GM10248 (cell line): ENCODE results near the gene VSIG10.
A peak's percentile ranks its signal among the peaks of the same experiment; 100 is the strongest.

Source experiments
- CTCF ChIA-PET: fragments of 300-600 bp; sonication (Branson Sonifier 250); formaldehyde crosslinking; extraction: SDS; loops from one replicate; lab custom pipeline; 2021; ENCODE audit warnings: antibody characterized with exemption; lab: Yijun Ruan, JAX
- POLR2A ChIA-PET: fragments of 350-650 bp; sonication (Branson Sonifier 250); formaldehyde crosslinking; extraction: SDS; loops from one replicate; lab custom pipeline; 2020; ENCODE audit warnings: antibody characterized with exemption; lab: Yijun Ruan, JAX
- DNase-seq: peaks from one replicate; pipeline ENCODE4 v3.0.0; 2012; ENCODE audit errors: extremely low spot score
- TF ChIP-seq, protein P1 (sequence below): IDR thresholded peaks from 2 replicates; pipeline ENCODE4 v1.5.1; 2012; ENCODE audit warnings: mild to moderate bottlenecking, low read depth; ENCODE audit errors: extremely low read depth, missing control alignments, control extremely low read depth

Gene VSIG10

DNA sequence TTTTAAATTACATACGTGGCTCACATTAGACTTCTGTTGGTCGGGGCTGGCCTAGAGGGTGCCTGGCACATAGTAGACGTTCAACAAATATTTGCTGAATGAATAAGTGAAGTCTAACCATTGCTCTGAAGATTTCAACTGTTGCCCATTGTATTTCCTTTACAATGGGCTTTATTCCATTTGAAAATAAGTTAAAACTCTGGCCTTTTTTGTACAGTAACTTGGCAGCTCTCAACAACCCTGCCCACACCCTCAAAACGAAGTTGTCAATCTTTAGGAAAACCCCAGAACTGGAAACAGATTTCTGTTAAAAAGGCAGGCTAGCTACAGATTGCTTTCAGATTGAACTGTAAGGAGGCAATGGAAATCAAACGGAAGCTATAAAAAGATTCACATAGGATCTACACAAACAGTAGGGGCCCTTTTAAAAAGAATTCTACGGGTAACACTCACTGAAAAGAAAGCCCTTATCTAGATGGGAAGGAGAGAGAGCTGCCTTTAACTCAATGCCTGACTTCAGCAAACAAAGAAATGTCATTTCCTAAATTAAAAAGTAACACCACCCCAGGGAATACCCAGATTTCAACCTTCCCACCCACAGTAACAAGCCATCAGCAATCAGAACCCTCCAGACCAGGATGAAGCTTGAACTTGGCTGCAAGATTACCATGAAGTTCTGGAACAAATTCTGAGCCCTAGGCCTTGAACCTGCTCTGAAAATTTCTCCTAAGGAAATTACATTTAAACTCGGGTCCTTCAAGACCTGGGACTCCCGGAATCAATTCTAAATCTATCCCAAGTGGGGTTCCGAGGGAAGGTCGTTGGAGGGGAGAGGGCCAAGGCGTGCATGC lies 44.2 kb downstream of the VSIG10 start:
- CTCF ChIA-PET: interaction anchor here (1.2 to 3.7 kb wide), 3 partner anchors 9 to 317 kb away, joined by 4 to 18 read pairs (median 7); partner anchors contain the start of gene SUDS3
- DNase-seq: no peak
- TF ChIP-seq, protein P1, sequence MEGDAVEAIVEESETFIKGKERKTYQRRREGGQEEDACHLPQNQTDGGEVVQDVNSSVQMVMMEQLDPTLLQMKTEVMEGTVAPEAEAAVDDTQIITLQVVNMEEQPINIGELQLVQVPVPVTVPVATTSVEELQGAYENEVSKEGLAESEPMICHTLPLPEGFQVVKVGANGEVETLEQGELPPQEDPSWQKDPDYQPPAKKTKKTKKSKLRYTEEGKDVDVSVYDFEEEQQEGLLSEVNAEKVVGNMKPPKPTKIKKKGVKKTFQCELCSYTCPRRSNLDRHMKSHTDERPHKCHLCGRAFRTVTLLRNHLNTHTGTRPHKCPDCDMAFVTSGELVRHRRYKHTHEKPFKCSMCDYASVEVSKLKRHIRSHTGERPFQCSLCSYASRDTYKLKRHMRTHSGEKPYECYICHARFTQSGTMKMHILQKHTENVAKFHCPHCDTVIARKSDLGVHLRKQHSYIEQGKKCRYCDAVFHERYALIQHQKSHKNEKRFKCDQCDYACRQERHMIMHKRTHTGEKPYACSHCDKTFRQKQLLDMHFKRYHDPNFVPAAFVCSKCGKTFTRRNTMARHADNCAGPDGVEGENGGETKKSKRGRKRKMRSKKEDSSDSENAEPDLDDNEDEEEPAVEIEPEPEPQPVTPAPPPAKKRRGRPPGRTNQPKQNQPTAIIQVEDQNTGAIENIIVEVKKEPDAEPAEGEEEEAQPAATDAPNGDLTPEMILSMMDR: no peak
- POLR2A ChIA-PET: no interaction called here

DNA sequence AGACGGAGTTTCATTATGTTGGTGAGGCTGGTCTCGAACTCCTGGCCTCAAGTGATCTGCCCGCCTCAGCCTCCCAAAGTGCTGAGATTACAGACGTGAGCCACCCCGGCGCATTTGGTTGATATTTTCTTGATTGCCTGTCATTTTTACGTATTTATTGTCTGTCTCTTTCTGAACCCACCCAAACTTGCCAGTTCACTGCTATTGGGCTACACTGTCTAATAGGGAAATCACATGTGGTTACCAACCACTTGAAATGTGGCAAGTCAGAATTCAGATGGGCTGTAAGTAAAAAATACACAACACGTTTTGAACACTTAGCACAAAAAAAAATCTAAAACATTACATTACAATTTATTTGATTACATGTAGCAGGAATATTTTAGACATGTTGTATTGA lies 44.9 kb downstream of the VSIG10 start:
- TF ChIP-seq, protein P1: no peak
- ChIA-PET POLR2A (no interaction called here), CTCF (interaction anchor here (1.7 to 3.7 kb wide), 2 partner anchors 184 to 317 kb away, joined by 7 to 18 read pairs; partner anchors contain the start of gene SUDS3)
- DNase-seq: no peak

DNA sequence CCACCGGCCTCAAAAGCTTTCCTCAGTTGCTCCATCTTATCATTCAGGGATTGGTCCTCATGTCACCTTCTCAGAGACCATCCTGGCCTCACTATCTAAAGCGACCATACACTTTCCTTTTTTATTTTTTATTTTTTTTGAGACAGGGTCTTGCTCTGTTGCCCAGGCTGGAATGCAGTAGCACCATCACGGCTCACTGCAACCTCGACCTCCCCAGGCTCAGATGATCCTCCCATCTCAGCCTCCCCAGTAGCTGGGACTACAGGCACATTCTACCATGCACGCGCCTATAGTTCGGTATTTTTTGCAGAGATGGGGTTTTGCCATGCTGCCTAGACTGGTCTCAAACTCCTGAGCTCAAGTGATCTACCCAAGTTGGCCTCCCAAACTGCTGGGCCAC lies 45.6 kb downstream of the VSIG10 start:
- TF ChIP-seq, protein P1: no peak
- POLR2A ChIA-PET: interaction anchor here (0.7 kb wide), 1 partner anchor 1972 kb away, joined by 4 read pairs; no protein-coding TSS in a partner anchor
- CTCF ChIA-PET: interaction anchor here (1.2 to 5.9 kb wide), 5 partner anchors 8 to 184 kb away, joined by 3 to 73 read pairs (median 22); no protein-coding TSS in a partner anchor
- no peak for DNase-seq

DNA sequence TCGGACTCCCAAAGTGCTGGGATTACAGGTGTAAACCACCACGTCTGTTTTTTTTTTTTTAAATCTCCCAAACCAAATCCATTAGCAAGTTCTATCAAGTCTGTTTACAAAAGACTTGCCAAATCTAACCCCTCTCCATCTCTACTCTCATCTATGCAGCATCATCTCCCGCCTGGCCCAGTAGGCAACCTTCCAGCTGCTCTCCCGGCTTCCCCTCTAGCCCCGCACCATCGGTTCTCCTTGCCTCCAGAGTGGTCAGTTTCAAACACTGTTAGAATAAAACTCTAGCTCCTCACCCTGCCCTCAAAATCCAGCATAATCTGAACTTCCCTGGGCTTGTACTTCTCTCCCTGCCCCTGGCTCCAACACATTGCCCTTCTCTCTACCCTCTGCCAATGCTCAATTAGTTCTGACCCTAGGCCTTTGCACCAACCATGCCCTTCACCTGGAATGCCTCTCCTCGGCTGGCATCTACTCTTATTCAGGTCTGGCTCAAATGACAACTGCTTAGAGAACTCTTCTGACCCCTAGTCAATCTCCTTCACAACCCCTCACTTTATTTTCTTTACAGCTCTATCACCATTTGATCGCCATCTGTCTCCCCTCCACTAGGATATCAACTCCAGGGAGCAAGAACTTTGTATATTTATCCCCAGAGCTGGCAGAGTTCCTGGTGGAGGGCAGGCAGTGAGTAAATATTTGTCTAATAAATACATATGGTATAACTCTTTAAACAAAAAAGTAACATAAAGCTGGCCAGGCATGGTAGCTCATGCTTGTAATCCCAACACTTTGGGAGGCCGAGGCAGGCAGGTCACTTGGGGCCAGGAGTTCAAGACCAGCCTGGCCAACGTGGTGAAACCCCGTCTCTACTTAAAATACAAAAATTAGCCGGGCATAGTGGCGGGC lies 47.7 kb downstream of the VSIG10 start:
- DNase-seq: no peak
- TF ChIP-seq, protein P1: no peak
- CTCF ChIA-PET: interaction anchor here (0.9 to 5.9 kb wide), 19 partner anchors 10 to 320 kb away, joined by 3 to 73 read pairs (median 4); partner anchors contain the start of gene SUDS3
- POLR2A ChIA-PET: interaction anchor here (0.6 kb wide), 2 partner anchors 96 to 320 kb away, joined by 3 read pairs; partner anchors contain the start of gene SUDS3

DNA sequence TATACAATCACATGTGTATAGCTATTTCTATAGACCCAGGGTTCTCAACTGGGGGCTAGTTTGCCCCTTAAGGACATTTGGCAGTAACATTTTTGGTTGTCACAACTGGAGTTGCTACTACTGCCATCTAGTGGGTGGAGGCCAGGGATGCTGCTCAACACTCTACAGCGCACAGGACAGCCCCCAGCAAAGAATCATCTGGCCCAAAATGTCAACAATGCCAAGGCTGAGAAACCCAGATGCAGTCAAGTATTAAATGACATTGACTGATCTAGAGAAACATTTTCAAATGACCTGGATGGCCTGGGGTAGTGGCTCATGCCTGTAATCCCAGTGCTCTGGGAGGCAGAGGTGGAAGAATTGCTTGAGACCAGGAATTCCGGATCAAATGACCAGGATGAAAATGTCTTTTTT lies 48.7 kb downstream of the VSIG10 start:
- TF ChIP-seq, protein P1: peak; percentile 68
- ChIA-PET CTCF (interaction anchor here (0.6 to 5.9 kb wide), 15 partner anchors 10 to 217 kb away, joined by 3 to 73 read pairs (median 6); no protein-coding TSS in a partner anchor), POLR2A (no interaction called here)

More for the DNA sequence above, 48.7 kb downstream of the VSIG10 start:
- DNase-seq: peak; percentile 49
